ENCODE results near the gene PDLIM4. TPM values are rescaled to one million over a fixed set of nuclear protein-coding genes. Genes with fewer than 3 reads are reported as not detected.

PDLIM4 gene
- total and polyA plus RNA-seq, 2 experiments from 2014 or later: 25.2 to 31.8 TPM

- Histone ChIP-seq H3K27ac (ENCODE audit: low read depth) (no peak within 1 kb of the TSS), H3K4me1 (ENCODE audit: insufficient read depth) (no peaks in the 10 kb centered on the region), H4K20me1 (replicated peaks; ENCODE audit: insufficient read depth) (no peaks in the 10 kb centered on the region), H3K4me2 (peak within 1 kb of the TSS; percentile 93), H3K4me3 (peak within 1 kb of the TSS; percentile 80), H3K79me2 (replicated peaks; ENCODE audit: insufficient read depth) (no peaks in the 10 kb centered on the region), H3K27me3 (ENCODE audit: insufficient read depth) (peaks cover 25% of the 10 kb centered on the region), H3K9me2 (ENCODE audit: insufficient read depth) (no peaks in the 10 kb centered on the region), H3F3A (replicated peaks; ENCODE audit: low read depth) (0 out of 2 replicates have a peak, but pooled peaks cover 3% of the 10 kb centered on the region), H2AFZ (peak within 1 kb of the TSS; percentile 100), H3K36me3 (ENCODE audit: insufficient read depth) (no peaks in the 10 kb centered on the region)
- peak within 1 kb of the TSS; percentile 68 for H3K4me3 Mint-ChIP-seq
- H3K9me3 Mint-ChIP-seq: no peaks in the 10 kb centered on the region
- H3K36me3 Mint-ChIP-seq (ENCODE audit: low read depth): no peaks in the 10 kb centered on the region
- no peak within 1 kb of the TSS for H3K27ac Mint-ChIP-seq
- peaks cover 32% of the 10 kb centered on the region for H3K27me3 Mint-ChIP-seq (ENCODE audit: insufficient read depth, low read depth, poor library complexity)
- peaks cover 12% of the 10 kb centered on the region; the same call in 2 of the 3 replicates for H3K4me1 Mint-ChIP-seq
- peak; percentile 80 for ATAC-seq
- TF ChIP-seq ZNF462 (CRISPR knock-in tag; IDR thresholded peaks at IDR 0.05) (no peak), CREB1 (CRISPR knock-in tag; IDR thresholded peaks at IDR 0.05; ENCODE audit: low read depth) (no peak), EZH2phosphoT487 (IDR thresholded peaks at IDR 0.05; ENCODE audit: unreplicated experiment) (no peak), NANOG (IDR thresholded peaks at IDR 0.05; ENCODE audit: borderline replicate concordance) (no peak), REST (IDR thresholded peaks at IDR 0.05; ENCODE audit: unreplicated experiment) (no peak), JUNB (IDR thresholded peaks at IDR 0.05; ENCODE audit: unreplicated experiment) (no peak), ZNF114 (CRISPR knock-in tag; IDR thresholded peaks at IDR 0.05) (no peak), CTCF (conservative IDR thresholded peaks at IDR 0.05; ENCODE audit: low read depth in 2 of 2) (peak; percentile 4 to 7; a peak in 1 of 4 replicates), ZNF331 (CRISPR knock-in tag; IDR thresholded peaks at IDR 0.05; ENCODE audit: low read depth) (no peak), ETS1 (IDR thresholded peaks at IDR 0.05) (no peak), POLR2AphosphoS5 (IDR thresholded peaks at IDR 0.05; ENCODE audit: low read depth) (peak; percentile 64), EZH2 (IDR thresholded peaks at IDR 0.05; ENCODE audit: low read depth, unreplicated experiment) (no peak)
- peak; percentile 87 for DNase-seq (ENCODE audit: low spot score)
These were observed 29.8 kb upstream of the PDLIM4 start, which contains the start of gene P4HA2 for GRCh38 chr5:132227485-132228240. TSS of gene P4HA2 (minus strand) at chr5:132227853. CDS start at chr5:132218626, 9,227 bp downstream.

Measured in GM23338 (cell line).